HCT116 (cell line): ENCODE data around the gene YWHAQ. TPM values are rescaled to one million over a fixed set of nuclear protein-coding genes. Genes with fewer than 3 reads are reported as not detected.

Experiments
- ATAC-seq: fragments of 200-7000 bp; cut with Tn5 transposase; 2 replicates; pipeline ENCODE4 v1.9.1; 2020; ENCODE audit warnings: mild to moderate bottlenecking, moderate library complexity
- BruUV-seq: library from RNA; stranded (reverse); fragments of 400-500 nt; replicated peaks from 2 replicates; lab custom pipeline; 2021; lab: Mats Ljungman, UMichigan
- CTCF ChIA-PET: fragments of 300-600 bp; sonication (Branson Sonifier 250); formaldehyde crosslinking; loops from one replicate; lab custom pipeline; 2021; ENCODE audit warnings: antibody characterized with exemption; lab: Charles Lee
- POLR2A ChIA-PET: fragments of 300-600, 350-600 bp; sonication (Branson Sonifier 250); formaldehyde crosslinking; loops from one replicate; lab custom pipeline; 2021; ENCODE audit warnings: antibody characterized with exemption; lab: Charles Lee
- RAD21 ChIA-PET, 2 experiments: fragments of 300-600 bp; sonication (Branson Sonifier 250); formaldehyde crosslinking; loops; one replicate each; lab custom pipeline; 2023; ENCODE audit warnings: low total read pairs in 2 of 2; ENCODE audit not compliant: uncharacterized antibody in 2 of 2, unreplicated experiment in 2 of 2, low non-redundant PET in 1 of 2; lab: Charles Lee
- DNase-seq: peaks from one replicate; pipeline ENCODE4 v3.0.0-alpha.2; 2010; ENCODE audit warnings: low read depth, low spot score
- H2AFZ ChIP-seq: fragments of 200-600 bp; shearing (Covaris generic), sonication (generic); 2 replicates; pipeline ENCODE4 v1.6.1; 2017; ENCODE audit warnings: low read depth, mixed run types, mixed read lengths, antibody characterized with exemption, low read length; ENCODE audit not compliant: poor library complexity, severe bottlenecking
- H3K27ac ChIP-seq: 2 replicates; pipeline ENCODE4 v1.5.1; 2012; ENCODE audit warnings: low read depth, low read length
- H3K27me3 ChIP-seq: fragments of 200-600 bp; sonication (generic); 2 replicates; pipeline ENCODE4 v1.6.1; 2016; ENCODE audit warnings: mixed run types, low read length, mixed read lengths; ENCODE audit not compliant: insufficient read depth
- H3K36me3 ChIP-seq, 2 experiments: fragments of 200-500 bp in 1 of 2; fragments of 200-600 bp in 1 of 2; sonication (Bioruptor generic) in 1 of 2; sonication (generic) in 1 of 2; 2 replicates each; pipeline versions ENCODE4 v1.5.1 to v1.6.1; 2014 to 2016; ENCODE audit warnings: low read length in 2 of 2, inconsistent platforms in 1 of 2, mixed read lengths in 1 of 2, mixed run types in 1 of 2; ENCODE audit not compliant: insufficient read depth in 2 of 2, control insufficient read depth in 1 of 2
- H3K4me1 ChIP-seq, 2 experiments: fragments of 200-600 bp in 1 of 2; sonication (generic) in 1 of 2; 2 replicates each; pipeline versions ENCODE4 v1.5.1 to v1.6.1; 2012 to 2017; ENCODE audit warnings: low read length in 2 of 2, inconsistent platforms in 1 of 2, mild to moderate bottlenecking in 1 of 2, mixed read lengths in 1 of 2, mixed run types in 1 of 2, moderate library complexity in 1 of 2; ENCODE audit not compliant: insufficient read depth in 2 of 2, control insufficient read depth in 1 of 2
- H3K4me2 ChIP-seq: fragments of 200-600 bp; sonication (generic); 2 replicates; pipeline ENCODE4 v1.6.1; 2017; ENCODE audit warnings: mixed run types, low read length, mixed read lengths
- H3K4me3 ChIP-seq, 2 experiments: fragments of 200-600 bp in 1 of 2; sonication (generic) in 1 of 2; replicated peaks in 1 of 2; 2 replicates each; pipeline ENCODE4 v1.5.1; 2011 to 2016; ENCODE audit warnings: low read length in 2 of 2, control low read depth in 1 of 2, low read depth in 1 of 2, mild to moderate bottlenecking in 1 of 2, mixed read lengths in 1 of 2, mixed run types in 1 of 2
- H3K79me2 ChIP-seq: fragments of 200-600 bp; sonication (generic); 2 replicates; pipeline ENCODE4 v1.6.1; 2017; ENCODE audit warnings: mild to moderate bottlenecking, mixed run types, low read length, moderate library complexity, mixed read lengths; ENCODE audit not compliant: insufficient read depth
- H3K9ac ChIP-seq: fragments of 200-600 bp; sonication (generic); 2 replicates; pipeline ENCODE4 v1.6.1; 2016; ENCODE audit warnings: low read length, mixed read lengths
- H3K9me2 ChIP-seq: fragments of 200-600 bp; sonication (generic), shearing (Covaris generic); 2 replicates; pipeline ENCODE4 v1.6.1; 2017; ENCODE audit warnings: mixed run types, mild to moderate bottlenecking, moderate library complexity; ENCODE audit not compliant: insufficient read depth
- H3K9me3 ChIP-seq, 2 experiments: fragments of 200-500 bp in 1 of 2; fragments of 200-600 bp in 1 of 2; sonication (Bioruptor generic) in 1 of 2; sonication (generic) in 1 of 2; 2 replicates each; pipeline ENCODE4 v1.6.1; 2014 to 2017; ENCODE audit warnings: low read length in 2 of 2, mixed read lengths in 2 of 2, inconsistent platforms in 1 of 2, low read depth in 1 of 2, mild to moderate bottlenecking in 1 of 2, mixed run types in 1 of 2, moderate library complexity in 1 of 2; ENCODE audit not compliant: control insufficient read depth in 1 of 2, insufficient read depth in 1 of 2
- H4K20me1 ChIP-seq: fragments of 200-600 bp; sonication (generic), shearing (Covaris generic); 2 replicates; pipeline ENCODE4 v1.6.1; 2017; ENCODE audit warnings: mixed run types, mild to moderate bottlenecking, moderate library complexity; ENCODE audit not compliant: insufficient read depth
- CEBPB ChIP-seq: IDR thresholded peaks from 2 replicates; pipeline ENCODE4 v1.6.1; 2012; ENCODE audit warnings: low read depth
- EGR1 ChIP-seq: IDR thresholded peaks from 2 replicates; pipeline ENCODE4 v1.6.1; 2012; ENCODE audit warnings: low read depth
- EZH2 ChIP-seq: fragments of 200-600 bp; sonication (generic); IDR thresholded peaks from 2 replicates; pipeline ENCODE4 v1.6.1; 2017; ENCODE audit warnings: antibody characterized with exemption, mixed run types
- EZH2phosphoT487 ChIP-seq: fragments of 200-600 bp; IDR thresholded peaks from 2 replicates; pipeline ENCODE4 v1.6.1; 2018; ENCODE audit warnings: antibody characterized with exemption, borderline replicate concordance
- FOSL1 ChIP-seq: IDR thresholded peaks from 2 replicates; pipeline ENCODE4 v1.6.1; 2012; ENCODE audit warnings: low read depth
- JUND ChIP-seq: IDR thresholded peaks from 2 replicates; pipeline ENCODE4 v1.6.1; 2012
- MAX ChIP-seq: IDR thresholded peaks from 2 replicates; pipeline ENCODE4 v1.6.1; 2012
- POLR2AphosphoS5 ChIP-seq: IDR thresholded peaks from 2 replicates; pipeline ENCODE4 v1.6.1; 2011; ENCODE audit warnings: mild to moderate bottlenecking, low read depth, low read length, moderate library complexity
- RAD21 ChIP-seq: IDR thresholded peaks from 2 replicates; pipeline ENCODE4 v1.6.1; 2012; ENCODE audit warnings: low read depth, mild to moderate bottlenecking
- SIN3A ChIP-seq: IDR thresholded peaks from 2 replicates; pipeline ENCODE4 v1.6.1; 2012; ENCODE audit warnings: low read depth
- SP1 ChIP-seq: IDR thresholded peaks from 2 replicates; pipeline ENCODE4 v1.6.1; 2012; ENCODE audit warnings: low read depth
- TCF7L2 ChIP-seq: IDR thresholded peaks from 2 replicates; pipeline ENCODE4 v1.7.0; 2011; ENCODE audit warnings: borderline replicate concordance, inconsistent platforms; ENCODE audit not compliant: insufficient read depth, insufficient read length; ENCODE audit errors: extremely low read depth
- ZBTB33 ChIP-seq: IDR thresholded peaks from 2 replicates; pipeline ENCODE4 v1.6.1; 2011; ENCODE audit warnings: mild to moderate bottlenecking, low read length, moderate library complexity; ENCODE audit not compliant: insufficient replicate concordance; ENCODE audit errors: extremely low read depth
- ZNF274 ChIP-seq: fragments of 200-500 bp; sonication (Bioruptor generic); IDR thresholded peaks from 2 replicates; pipeline ENCODE4 v1.6.1; 2014; ENCODE audit warnings: mild to moderate bottlenecking, low read depth, low read length, inconsistent platforms
- intact Hi-C: fragments of 100-400 bp; cut with micrococcal nuclease; formaldehyde crosslinking; loops from 2 replicates; pipeline ENCODE4 v1.10.0; 2022
- total RNA-seq: library from RNA; stranded (reverse); gene quantifications from one replicate; pipeline ENCODE4 v1.2.1, GENCODE V29; 2021; ENCODE audit not compliant: unreplicated experiment

YWHAQ gene
- total RNA-seq, 1 experiment from 2014 or later = 365 TPM

DNA sequence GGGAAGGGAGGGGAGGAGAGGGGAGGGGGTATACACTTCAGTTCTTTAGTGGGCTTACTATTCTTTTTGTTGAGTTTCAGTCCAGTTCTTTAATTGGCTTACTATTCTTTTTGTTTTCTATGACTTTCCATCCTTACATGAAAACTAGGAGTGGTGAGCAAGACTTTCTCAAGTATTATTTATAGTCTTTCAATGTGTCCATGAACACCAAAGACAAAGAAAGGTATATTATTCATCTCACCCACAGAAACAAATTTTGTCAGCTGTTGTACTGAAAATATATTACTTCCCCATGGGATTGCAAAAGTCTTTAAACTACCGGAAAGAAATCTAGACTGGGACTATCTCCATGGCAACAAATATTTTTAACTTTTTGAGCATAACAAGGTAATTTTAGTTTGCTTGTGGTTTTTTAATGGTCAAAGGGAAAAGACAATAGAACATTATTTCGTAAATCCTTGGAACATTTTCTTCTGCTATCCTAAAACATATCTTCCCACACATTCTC lies 92.7 kb downstream of the YWHAQ start:
- POLR2A ChIA-PET = no interaction called here
- Histone ChIP-seq H3K4me1 (peaks cover 0 to 11% of the 10 kb centered on the region in 2 experiments; a peak in 2 of 4 replicates), H3K27me3 (no peaks in the 10 kb centered on the region), H3K9ac (no peak overlapping the region), H4K20me1 (peaks cover 4% of the 10 kb centered on the region; the same call in 1 of the 2 replicates), H3K79me2 (peaks cover 41% of the 10 kb centered on the region), H3K4me2 (no peak overlapping the region), H3K9me3 (no peaks in the 10 kb centered on the region), H3K4me3 (no peak overlapping the region), H3K9me2 (no peaks in the 10 kb centered on the region), H3K36me3 (peaks cover 0 to 4% of the 10 kb centered on the region in 2 experiments; a peak in 1 of 4 replicates), H3K27ac (no peak overlapping the region), H2AFZ (no peak overlapping the region)
- TF ChIP-seq RAD21 (no peak), TCF7L2 (no peak), ZNF274 (no peak), CEBPB (no peak), SP1 (no peak), FOSL1 (no peak), MAX (no peak), EZH2phosphoT487 (no peak), EGR1 (no peak)
- CTCF ChIA-PET = no interaction called here
- intact Hi-C loops = no loop called here
- ATAC-seq = no peak
- no peak for DNase-seq
- BruUV-seq = no TSS peak
- RAD21 ChIA-PET = no interaction called here

GRCh38 chr2:9536504-9536903 lies 94.3 kb downstream of the YWHAQ start:
- Histone ChIP-seq H2AFZ (no peak overlapping the region), H3K79me2 (peaks cover 27% of the 10 kb centered on the region), H3K27ac (no peak overlapping the region), H3K4me2 (no peak overlapping the region), H3K27me3 (no peaks in the 10 kb centered on the region), H3K9me2 (no peaks in the 10 kb centered on the region), H3K9me3 (no peaks in the 10 kb centered on the region), H3K36me3 (peaks cover 0 to 4% of the 10 kb centered on the region in 2 experiments; a peak in 1 of 4 replicates), H3K4me3 (no peak overlapping the region), H3K4me1 (peaks cover 0 to 16% of the 10 kb centered on the region in 2 experiments; a peak in 2 of 4 replicates), H3K9ac (no peak overlapping the region), H4K20me1 (peaks cover 4% of the 10 kb centered on the region; the same call in 1 of the 2 replicates)
- DNase-seq (no peak), ATAC-seq (no peak)
- ChIA-PET RAD21 (interaction anchor here in 1 of 2 experiments (0.6 kb wide), 1 partner anchor 605 kb away, joined by 6 read pairs; no protein-coding TSS in a partner anchor), CTCF (no interaction called here), POLR2A (no interaction called here)
- BruUV-seq = no TSS peak
- intact Hi-C loops = no loop called here
- TF ChIP-seq POLR2AphosphoS5 (no peak), EGR1 (no peak), SP1 (no peak), CEBPB (no peak), SIN3A (no peak), JUND (no peak), MAX (no peak), EZH2 (no peak), ZBTB33 (no peak)
